Liver (tissue), 9 donors: Measurements from ENCODE around the gene FUBP1. TPM values are rescaled to one million over a fixed set of nuclear protein-coding genes. Genes with fewer than 3 reads are reported as not detected.

Experiments
- DNase-seq: peaks from one replicate; pipeline ENCODE4 v3.0.0-alpha.2; 2017; ENCODE audit warnings: low spot score
- H3K27ac ChIP-seq, 2 donors: one replicate each; pipeline ENCODE4 v1.7.0; 2013; ENCODE audit warnings: inconsistent platforms in 2 of 2, low read length in 2 of 2, control low read depth in 1 of 2, low read depth in 1 of 2, mild to moderate bottlenecking in 1 of 2
- H3K27me3 ChIP-seq, 4 donors: one replicate each; pipeline versions ENCODE4 v1.6.1 to v1.7.0; 2013; ENCODE audit warnings: low read length in 3 of 4, inconsistent platforms in 1 of 4, mild to moderate bottlenecking in 1 of 4, moderate library complexity in 1 of 4; ENCODE audit not compliant: control insufficient read depth in 4 of 4, insufficient read depth in 4 of 4
- H3K36me3 ChIP-seq, 4 donors: one replicate each; pipeline versions ENCODE4 v1.6.1 to v1.7.0; 2013; ENCODE audit warnings: low read length in 3 of 4, mild to moderate bottlenecking in 3 of 4, low read depth in 1 of 4, moderate library complexity in 1 of 4; ENCODE audit not compliant: control insufficient read depth in 4 of 4, insufficient read depth in 3 of 4
- H3K4me1 ChIP-seq, 4 donors: one replicate each; pipeline versions ENCODE4 v1.6.1 to v1.7.0; 2013; ENCODE audit warnings: low read length in 3 of 4, mild to moderate bottlenecking in 3 of 4, moderate library complexity in 1 of 4; ENCODE audit not compliant: control insufficient read depth in 4 of 4, insufficient read depth in 4 of 4
- H3K4me3 ChIP-seq, 3 donors: one replicate each; pipeline versions ENCODE4 v1.6.1 to v1.7.0; 2013; ENCODE audit warnings: low read length in 3 of 3, control low read depth in 1 of 3, low read depth in 1 of 3, mild to moderate bottlenecking in 1 of 3
- H3K9ac ChIP-seq, 2 donors: one replicate each; pipeline ENCODE4 v1.7.0; 2013; ENCODE audit warnings: low read length in 2 of 2, mild to moderate bottlenecking in 2 of 2, moderate library complexity in 2 of 2, control low read depth in 1 of 2, low read depth in 1 of 2
- H3K9me3 ChIP-seq, 4 donors: one replicate each; pipeline versions ENCODE4 v1.6.1 to v1.7.0; 2013; ENCODE audit warnings: low read length in 3 of 4; ENCODE audit not compliant: control insufficient read depth in 4 of 4
- EGR1 ChIP-seq, 2 donors: IDR thresholded peaks; 2 replicates each; pipeline ENCODE4 v1.6.1; 2016 to 2018; ENCODE audit warnings: antibody characterized with exemption in 2 of 2, low read depth in 2 of 2
- FOXA1 ChIP-seq: IDR thresholded peaks from 2 replicates; pipeline ENCODE4 v1.6.1; 2016; ENCODE audit warnings: antibody characterized with exemption
- FOXA2 ChIP-seq: IDR thresholded peaks from 2 replicates; pipeline ENCODE4 v1.6.1; 2016; ENCODE audit warnings: antibody characterized with exemption
- GABPA ChIP-seq, 2 donors: IDR thresholded peaks in 1 of 2; conservative IDR thresholded peaks in 1 of 2; 2 replicates each; pipeline ENCODE4 v1.6.1; 2016; ENCODE audit warnings: antibody characterized with exemption in 2 of 2, mild to moderate bottlenecking in 1 of 2, moderate library complexity in 1 of 2
- HNF4A ChIP-seq, 2 donors: conservative IDR thresholded peaks; 2 replicates each; pipeline ENCODE4 v1.6.1; 2016; ENCODE audit warnings: antibody characterized with exemption in 2 of 2, mild to moderate bottlenecking in 2 of 2
- HNF4G ChIP-seq: IDR thresholded peaks from 2 replicates; pipeline ENCODE4 v1.6.1; 2016; ENCODE audit warnings: antibody characterized with exemption
- JUND ChIP-seq, 2 donors: IDR thresholded peaks; 2 replicates each; pipeline ENCODE4 v1.6.1; 2016; ENCODE audit warnings: antibody characterized with exemption in 2 of 2
- NR2F2 ChIP-seq: IDR thresholded peaks from 2 replicates; pipeline ENCODE4 v1.6.1; 2016; ENCODE audit warnings: antibody characterized with exemption
- RAD21 ChIP-seq, 2 donors: IDR thresholded peaks; 2 replicates each; pipeline ENCODE4 v1.6.1; 2016; ENCODE audit warnings: antibody characterized with exemption in 2 of 2, mild to moderate bottlenecking in 2 of 2
- REST ChIP-seq: IDR thresholded peaks from 2 replicates; pipeline ENCODE4 v1.6.1; 2016; ENCODE audit warnings: antibody characterized with exemption, mild to moderate bottlenecking
- RXRA ChIP-seq, 2 donors: IDR thresholded peaks; 2 replicates each; pipeline ENCODE4 v1.6.1; 2017 to 2018; ENCODE audit warnings: antibody characterized with exemption in 2 of 2, mild to moderate bottlenecking in 1 of 2
- SP1 ChIP-seq: IDR thresholded peaks from 2 replicates; pipeline ENCODE4 v1.6.1; 2018; ENCODE audit warnings: antibody characterized with exemption, mild to moderate bottlenecking
- TAF1 ChIP-seq: conservative IDR thresholded peaks from 2 replicates; pipeline ENCODE4 v1.6.1; 2016; ENCODE audit warnings: antibody characterized with exemption, mild to moderate bottlenecking
- YY1 ChIP-seq: IDR thresholded peaks from 2 replicates; pipeline ENCODE4 v1.6.1; 2016; ENCODE audit warnings: antibody characterized with exemption, mild to moderate bottlenecking
- WGBS: extraction: QIAGEN DNeasy Blood & Tissue Kit; methylation state at CpG from one replicate; pipeline ENCODE4 v1.1.7; 2013; 5-methylcytosine and 5-hydroxymethylcytosine counted together
- polyA plus RNA-seq, 2 donors: library from polyadenylated mRNA; stranded (reverse) in 1 of 2; unstranded in 1 of 2; fragments of 200-250 nt in 1 of 2; fragments of >200 nt in 1 of 2; fragmentation: Nextera tagmentation in 1 of 2; extraction: Ambion mirVana in 1 of 2; gene quantifications; one replicate each; pipeline versions ENCODE4 v1.2.1 to v1.2.3, GENCODE V29; 2013 to 2015
- total RNA-seq, 2 donors: library from RNA; depleted of rRNA; stranded (reverse); fragments of >200 nt; gene quantifications; one replicate each; pipeline ENCODE4 v1.2.3, GENCODE V29; 2014
- TF ChIP-seq, protein P1 (sequence below): IDR thresholded peaks from 2 replicates; pipeline ENCODE4 v1.6.1; 2016; ENCODE audit warnings: antibody characterized with exemption
- TF ChIP-seq, protein P2 (sequence below): IDR thresholded peaks from 2 replicates; pipeline ENCODE4 v1.6.1; 2016; ENCODE audit warnings: antibody characterized with exemption
- TF ChIP-seq, protein P3 (sequence below): fragments of 150-350 bp; IDR thresholded peaks from 2 replicates; pipeline ENCODE4 v1.5.1; 2017; ENCODE audit warnings: improper control_type of control experiment, low read depth, low read length; ENCODE audit not compliant: missing input control
- TF ChIP-seq, protein P4 (sequence below): IDR thresholded peaks from 2 replicates; pipeline ENCODE4 v1.6.1; 2016; ENCODE audit warnings: antibody characterized with exemption
- donor health status: healthy.
- donor health status: healthy.
- donor health status: healthy.
- donor health status: healthy.
- donor health status: healthy.

The FUBP1 gene
- total and polyA plus RNA-seq, 4 donors, result 16.3 to 97.4 (median 47.2) TPM

GRCh38 chr1:77926561-77927357 lies 52.1 kb downstream of the FUBP1 start:
- TF ChIP-seq SP1 (no peak), REST (no peak), YY1 (no peak), FOXA1 (no peak), EGR1 (IDR thresholded peaks at IDR 0.05; ENCODE audit: low read depth in 2 of 2) (no peak), TAF1 (no peak), GABPA (IDR thresholded peaks at IDR 0.05 in 1 of 2, conservative IDR thresholded peaks at IDR 0.05 in 1 of 2) (no peak), RAD21 (IDR thresholded peaks at IDR 0.05) (no peak), FOXA2 (no peak), RXRA (IDR thresholded peaks at IDR 0.05) (no peak), NR2F2 (no peak)
- TF ChIP-seq, protein P1, sequence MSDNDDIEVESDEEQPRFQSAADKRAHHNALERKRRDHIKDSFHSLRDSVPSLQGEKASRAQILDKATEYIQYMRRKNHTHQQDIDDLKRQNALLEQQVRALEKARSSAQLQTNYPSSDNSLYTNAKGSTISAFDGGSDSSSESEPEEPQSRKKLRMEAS, result no peak
- TF ChIP-seq, protein P2, sequence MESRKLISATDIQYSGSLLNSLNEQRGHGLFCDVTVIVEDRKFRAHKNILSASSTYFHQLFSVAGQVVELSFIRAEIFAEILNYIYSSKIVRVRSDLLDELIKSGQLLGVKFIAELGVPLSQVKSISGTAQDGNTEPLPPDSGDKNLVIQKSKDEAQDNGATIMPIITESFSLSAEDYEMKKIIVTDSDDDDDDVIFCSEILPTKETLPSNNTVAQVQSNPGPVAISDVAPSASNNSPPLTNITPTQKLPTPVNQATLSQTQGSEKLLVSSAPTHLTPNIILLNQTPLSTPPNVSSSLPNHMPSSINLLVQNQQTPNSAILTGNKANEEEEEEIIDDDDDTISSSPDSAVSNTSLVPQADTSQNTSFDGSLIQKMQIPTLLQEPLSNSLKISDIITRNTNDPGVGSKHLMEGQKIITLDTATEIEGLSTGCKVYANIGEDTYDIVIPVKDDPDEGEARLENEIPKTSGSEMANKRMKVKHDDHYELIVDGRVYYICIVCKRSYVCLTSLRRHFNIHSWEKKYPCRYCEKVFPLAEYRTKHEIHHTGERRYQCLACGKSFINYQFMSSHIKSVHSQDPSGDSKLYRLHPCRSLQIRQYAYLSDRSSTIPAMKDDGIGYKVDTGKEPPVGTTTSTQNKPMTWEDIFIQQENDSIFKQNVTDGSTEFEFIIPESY, result no peak
- Histone ChIP-seq H3K36me3 (no peaks in the 10 kb centered on the region), H3K9me3 (no peaks in the 10 kb centered on the region), H3K27me3 (no peaks in the 10 kb centered on the region), H3K9ac (no peak overlapping the region), H3K4me1 (no peaks in the 10 kb centered on the region), H3K4me3 (no peak overlapping the region), H3K27ac (no peak overlapping the region)
- no peak for DNase-seq
- 69% methylated on average over 13 of the region's 13 CpGs for WGBS

GRCh38 chr1:77925956-77926355 lies 52.9 kb downstream of the FUBP1 start:
- Histone ChIP-seq H3K27ac (no peak overlapping the region), H3K4me3 (no peak overlapping the region), H3K4me1 (no peaks in the 10 kb centered on the region), H3K9ac (no peak overlapping the region), H3K9me3 (no peaks in the 10 kb centered on the region), H3K36me3 (no peaks in the 10 kb centered on the region), H3K27me3 (no peaks in the 10 kb centered on the region)
- DNase-seq, result no peak
- 81% methylated on average over 2 of the region's 2 CpGs for WGBS
- TF ChIP-seq SP1 (no peak), FOXA1 (no peak), HNF4A (conservative IDR thresholded peaks at IDR 0.05) (no peak), JUND (IDR thresholded peaks at IDR 0.05) (no peak), REST (no peak), HNF4G (no peak), TAF1 (no peak), EGR1 (IDR thresholded peaks at IDR 0.05; ENCODE audit: low read depth in 2 of 2) (no peak), RAD21 (IDR thresholded peaks at IDR 0.05) (no peak)
- TF ChIP-seq, protein P3, sequence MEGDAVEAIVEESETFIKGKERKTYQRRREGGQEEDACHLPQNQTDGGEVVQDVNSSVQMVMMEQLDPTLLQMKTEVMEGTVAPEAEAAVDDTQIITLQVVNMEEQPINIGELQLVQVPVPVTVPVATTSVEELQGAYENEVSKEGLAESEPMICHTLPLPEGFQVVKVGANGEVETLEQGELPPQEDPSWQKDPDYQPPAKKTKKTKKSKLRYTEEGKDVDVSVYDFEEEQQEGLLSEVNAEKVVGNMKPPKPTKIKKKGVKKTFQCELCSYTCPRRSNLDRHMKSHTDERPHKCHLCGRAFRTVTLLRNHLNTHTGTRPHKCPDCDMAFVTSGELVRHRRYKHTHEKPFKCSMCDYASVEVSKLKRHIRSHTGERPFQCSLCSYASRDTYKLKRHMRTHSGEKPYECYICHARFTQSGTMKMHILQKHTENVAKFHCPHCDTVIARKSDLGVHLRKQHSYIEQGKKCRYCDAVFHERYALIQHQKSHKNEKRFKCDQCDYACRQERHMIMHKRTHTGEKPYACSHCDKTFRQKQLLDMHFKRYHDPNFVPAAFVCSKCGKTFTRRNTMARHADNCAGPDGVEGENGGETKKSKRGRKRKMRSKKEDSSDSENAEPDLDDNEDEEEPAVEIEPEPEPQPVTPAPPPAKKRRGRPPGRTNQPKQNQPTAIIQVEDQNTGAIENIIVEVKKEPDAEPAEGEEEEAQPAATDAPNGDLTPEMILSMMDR, result no peak
- TF ChIP-seq, protein P1, result no peak
- TF ChIP-seq, protein P4, sequence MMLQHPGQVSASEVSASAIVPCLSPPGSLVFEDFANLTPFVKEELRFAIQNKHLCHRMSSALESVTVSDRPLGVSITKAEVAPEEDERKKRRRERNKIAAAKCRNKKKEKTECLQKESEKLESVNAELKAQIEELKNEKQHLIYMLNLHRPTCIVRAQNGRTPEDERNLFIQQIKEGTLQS, result no peak
